Measurements from ENCODE around the gene SHISA6. TPM values are rescaled to one million over a fixed set of nuclear protein-coding genes. Genes with fewer than 3 reads are reported as not detected.

Gene SHISA6
- total RNA-seq, 4 donors from 2014 or later: 0.51 to 1.9 (median 1.1) TPM

DNA sequence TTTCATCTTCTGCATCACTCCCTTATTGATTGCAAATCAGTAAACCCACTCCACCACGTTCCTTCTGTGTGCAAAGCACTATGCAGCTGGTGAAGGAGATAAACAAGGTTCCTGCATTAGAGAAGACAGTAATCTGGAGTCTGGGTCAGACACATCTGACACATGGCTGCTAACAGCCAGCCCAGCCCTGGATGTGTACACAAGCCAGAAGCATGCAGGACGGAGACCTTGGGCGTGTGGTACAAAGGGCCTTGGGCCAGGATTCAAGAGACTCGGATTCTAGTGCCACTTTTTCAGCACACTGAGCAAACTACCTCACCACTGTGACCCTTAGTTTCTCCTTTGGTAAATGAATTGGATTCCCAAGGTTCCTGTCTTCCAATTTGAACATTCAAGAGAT, 270.7 kb downstream of the SHISA6 start:
- no peak for TF ChIP-seq CTCF (IDR thresholded peaks at IDR 0.05; ENCODE audit: low read depth)

DNA sequence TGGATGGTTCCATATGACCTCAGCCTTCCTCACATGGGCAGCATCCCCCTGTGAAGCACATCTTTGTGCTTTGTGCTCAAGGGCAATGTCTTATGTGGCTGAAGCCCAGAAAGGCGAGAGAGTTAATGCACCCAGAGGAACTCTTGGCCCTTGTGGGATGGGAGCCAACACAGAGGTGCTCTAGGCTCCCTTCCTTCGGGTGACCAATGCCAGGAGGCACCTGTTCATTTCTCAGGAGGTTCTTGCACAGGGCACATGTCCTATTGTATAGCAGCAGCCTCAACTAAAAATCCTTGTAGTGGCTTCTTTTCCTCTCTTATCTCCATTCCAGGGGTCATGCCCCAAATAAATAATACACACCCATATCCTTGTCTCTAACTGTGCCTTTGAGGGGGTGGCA, 273.6 kb downstream of the SHISA6 start:
- TF ChIP-seq CTCF (IDR thresholded peaks at IDR 0.05; ENCODE audit: low read depth): no peak

DNA sequence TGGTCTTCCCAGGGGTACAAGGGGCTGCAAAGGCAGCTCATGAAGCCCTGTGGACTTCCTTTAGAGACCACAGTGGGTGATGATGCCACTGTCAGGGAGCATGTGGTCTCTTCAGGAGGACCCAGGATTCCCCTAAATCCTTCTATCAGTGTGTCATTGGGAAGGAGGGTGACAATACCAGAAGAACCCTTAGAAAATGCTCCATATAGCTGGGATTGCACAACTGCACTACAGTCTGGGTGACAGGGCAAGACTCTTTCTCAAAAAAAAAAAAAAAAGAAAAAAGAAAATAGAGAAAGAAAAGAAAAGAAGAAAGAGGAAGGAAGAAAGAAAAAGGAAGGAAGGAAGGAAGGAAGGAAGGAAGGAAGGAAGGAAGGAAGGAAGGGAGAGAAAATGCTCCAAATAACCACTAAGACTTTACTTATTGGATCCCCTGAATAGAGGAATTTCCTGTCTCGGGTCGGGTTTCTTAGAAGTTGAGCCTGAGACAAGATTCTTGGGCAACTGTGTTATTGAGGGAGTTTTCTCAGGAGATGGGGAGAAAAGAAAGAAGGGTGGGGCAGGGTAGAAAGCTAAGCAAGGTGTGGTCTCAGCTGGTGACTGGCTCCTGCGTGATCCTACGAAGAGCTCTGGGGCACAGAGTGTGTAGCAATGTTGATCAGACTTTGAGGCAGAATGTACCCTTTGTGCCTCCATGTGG, 274.1 kb downstream of the SHISA6 start:
- no peak for TF ChIP-seq CTCF (IDR thresholded peaks at IDR 0.05; ENCODE audit: low read depth)

- TF ChIP-seq CTCF (IDR thresholded peaks at IDR 0.05; ENCODE audit: low read depth): no peak
These were observed 274.9 kb downstream of the SHISA6 start for GRCh38 chr17:11515901-11516300.

GRCh38 chr17:11535231-11535630, 294.2 kb downstream of the SHISA6 start:
- TF ChIP-seq CTCF (IDR thresholded peaks at IDR 0.05; ENCODE audit: low read depth): no peak

DNA sequence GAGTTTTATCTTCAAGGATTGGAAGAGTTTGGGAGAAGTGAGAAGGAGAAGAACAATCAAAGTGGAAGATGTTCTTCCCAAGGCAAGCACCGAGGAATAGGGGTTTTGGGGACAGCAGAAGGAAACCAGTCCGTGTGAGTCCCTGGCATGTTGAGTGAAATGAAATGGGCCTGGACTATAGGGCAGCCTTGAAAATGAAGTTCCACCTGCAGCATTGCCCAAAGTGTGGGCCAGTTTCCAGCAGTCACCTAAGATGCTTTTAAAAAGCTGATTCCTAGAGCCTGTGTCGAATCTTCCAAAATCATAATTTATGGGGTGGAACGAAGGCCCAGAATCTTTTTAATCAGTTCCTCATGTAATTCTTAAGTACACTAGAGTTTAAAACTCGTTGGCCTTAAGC, 297.4 kb downstream of the SHISA6 start:
- TF ChIP-seq CTCF (IDR thresholded peaks at IDR 0.05; ENCODE audit: low read depth): no peak

DNA sequence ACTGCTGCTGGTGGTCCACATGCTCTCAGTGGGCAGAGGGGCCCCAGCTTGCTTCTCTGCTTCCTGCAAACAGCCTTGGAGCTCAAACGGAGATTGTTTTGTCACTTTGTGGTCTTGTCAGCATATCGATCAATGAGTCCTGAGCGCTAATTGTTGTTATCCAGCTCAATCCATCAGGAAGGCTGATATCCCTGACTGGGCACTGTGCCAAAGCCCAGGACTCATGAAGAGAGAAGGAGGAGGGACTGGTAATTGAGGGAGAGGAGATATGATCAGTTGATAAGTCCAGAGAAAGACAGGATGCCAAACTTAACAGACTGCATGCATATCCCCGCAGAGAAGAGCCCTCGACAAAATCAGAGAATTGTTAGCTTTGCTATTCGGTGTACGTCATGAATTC, 298.6 kb downstream of the SHISA6 start:
- TF ChIP-seq CTCF (IDR thresholded peaks at IDR 0.05; ENCODE audit: low read depth): no peak

All from subcutaneous adipose tissue (tissue), 4 donors.